Measurements from ENCODE around the gene MICALL2.

DNA sequence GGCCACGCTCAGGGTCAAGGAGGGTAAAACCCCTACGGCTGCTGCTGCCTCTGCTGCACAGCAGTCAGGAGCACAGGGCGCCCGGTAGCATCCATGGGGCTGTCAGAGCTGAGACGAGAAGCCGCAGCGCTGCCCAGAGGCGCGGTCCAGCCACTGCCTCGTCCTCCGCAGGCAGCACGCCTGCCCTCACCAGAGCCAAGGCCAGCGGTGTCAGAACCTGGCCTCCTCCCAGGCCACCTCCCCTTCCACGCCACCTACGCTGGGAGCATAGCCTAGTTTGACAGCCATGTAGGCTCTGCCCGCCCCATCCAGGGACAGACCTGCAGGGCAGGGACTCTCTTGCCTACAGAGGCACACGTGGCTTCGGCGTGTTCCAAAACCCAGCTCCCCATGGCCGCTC lies 28.7 kb upstream of the MICALL2 start:
- TF ChIP-seq, protein P1, sequence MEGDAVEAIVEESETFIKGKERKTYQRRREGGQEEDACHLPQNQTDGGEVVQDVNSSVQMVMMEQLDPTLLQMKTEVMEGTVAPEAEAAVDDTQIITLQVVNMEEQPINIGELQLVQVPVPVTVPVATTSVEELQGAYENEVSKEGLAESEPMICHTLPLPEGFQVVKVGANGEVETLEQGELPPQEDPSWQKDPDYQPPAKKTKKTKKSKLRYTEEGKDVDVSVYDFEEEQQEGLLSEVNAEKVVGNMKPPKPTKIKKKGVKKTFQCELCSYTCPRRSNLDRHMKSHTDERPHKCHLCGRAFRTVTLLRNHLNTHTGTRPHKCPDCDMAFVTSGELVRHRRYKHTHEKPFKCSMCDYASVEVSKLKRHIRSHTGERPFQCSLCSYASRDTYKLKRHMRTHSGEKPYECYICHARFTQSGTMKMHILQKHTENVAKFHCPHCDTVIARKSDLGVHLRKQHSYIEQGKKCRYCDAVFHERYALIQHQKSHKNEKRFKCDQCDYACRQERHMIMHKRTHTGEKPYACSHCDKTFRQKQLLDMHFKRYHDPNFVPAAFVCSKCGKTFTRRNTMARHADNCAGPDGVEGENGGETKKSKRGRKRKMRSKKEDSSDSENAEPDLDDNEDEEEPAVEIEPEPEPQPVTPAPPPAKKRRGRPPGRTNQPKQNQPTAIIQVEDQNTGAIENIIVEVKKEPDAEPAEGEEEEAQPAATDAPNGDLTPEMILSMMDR (IDR thresholded peaks at IDR 0.05) = no peak
- TF ChIP-seq POLR2A (IDR thresholded peaks at IDR 0.05) = no peak

Measured in body of pancreas (tissue), 4 donors.